H1 (cell line): Measurements from ENCODE around the gene CLEC2D. TPM values are rescaled to one million over a fixed set of nuclear protein-coding genes. Genes with fewer than 3 reads are reported as not detected.

Experiments used
- ATF2 ChIP-seq: IDR thresholded peaks from 2 replicates; pipeline ENCODE4 v1.6.1; 2012; ENCODE audit warnings: low read length, inconsistent platforms
- GTF2F1 ChIP-seq: IDR thresholded peaks from 2 replicates; pipeline ENCODE4 v1.6.1; 2012; ENCODE audit warnings: low read depth, low read length, improper control_type of control experiment, borderline replicate concordance
- SAP30 ChIP-seq: fragments of 300-600 bp; sonication (generic); IDR thresholded peaks from 2 replicates; pipeline ENCODE4 v1.7.1; 2012; ENCODE audit warnings: low read length, moderate library complexity, mild to moderate bottlenecking, inconsistent platforms; ENCODE audit not compliant: insufficient read depth, insufficient replicate concordance
- polyA plus RNA-seq, 7 experiments: library from polyadenylated mRNA; depleted of rRNA in 3 of 7; stranded (reverse) in 5 of 7; unstranded in 2 of 7; fragments of >200 nt in 5 of 7; fragments of 200-250 nt in 2 of 7; gene quantifications; 1 replicate in 5 of 7; 2 replicates in 1 of 7; 4 replicates in 1 of 7; pipeline versions ENCODE4 v1.2.1 to v1.2.3, GENCODE V29; 2011 to 2013; ENCODE audit warnings: missing spikeins in 2 of 7, mixed read lengths in 2 of 7
- total RNA-seq: library from RNA; stranded (reverse); fragmentation: NEBNext Ultra II Directional; extraction: Animal tissue kit (Norgen Biotek cat#: 25700); gene quantifications from 2 replicates; pipeline ENCODE4 v1.2.1, GENCODE V29; 2021

CLEC2D gene
- total and polyA plus RNA-seq, 2 of the 8 experiments (the other 6 are each of a cell fraction or from before 2014, with no cell fraction given), result 4.2 to 6.2 TPM

- TF ChIP-seq ATF2, result no peak
- no peak for TF ChIP-seq SAP30
- TF ChIP-seq GTF2F1, result no peak
Measured at GRCh38 chr12:9731393-9731792, 61.9 kb downstream of the CLEC2D start (continued).
